ENCODE results near the gene PIM3. TPM values are rescaled to one million over a fixed set of nuclear protein-coding genes. Genes with fewer than 3 reads are reported as not detected.

The PIM3 gene
- total and polyA plus RNA-seq, 10 of the 15 experiments (the other 5 are each of a cell fraction or from before 2014, with no cell fraction given), result 0.31 to 60.8 (median 12.4) TPM

DNA sequence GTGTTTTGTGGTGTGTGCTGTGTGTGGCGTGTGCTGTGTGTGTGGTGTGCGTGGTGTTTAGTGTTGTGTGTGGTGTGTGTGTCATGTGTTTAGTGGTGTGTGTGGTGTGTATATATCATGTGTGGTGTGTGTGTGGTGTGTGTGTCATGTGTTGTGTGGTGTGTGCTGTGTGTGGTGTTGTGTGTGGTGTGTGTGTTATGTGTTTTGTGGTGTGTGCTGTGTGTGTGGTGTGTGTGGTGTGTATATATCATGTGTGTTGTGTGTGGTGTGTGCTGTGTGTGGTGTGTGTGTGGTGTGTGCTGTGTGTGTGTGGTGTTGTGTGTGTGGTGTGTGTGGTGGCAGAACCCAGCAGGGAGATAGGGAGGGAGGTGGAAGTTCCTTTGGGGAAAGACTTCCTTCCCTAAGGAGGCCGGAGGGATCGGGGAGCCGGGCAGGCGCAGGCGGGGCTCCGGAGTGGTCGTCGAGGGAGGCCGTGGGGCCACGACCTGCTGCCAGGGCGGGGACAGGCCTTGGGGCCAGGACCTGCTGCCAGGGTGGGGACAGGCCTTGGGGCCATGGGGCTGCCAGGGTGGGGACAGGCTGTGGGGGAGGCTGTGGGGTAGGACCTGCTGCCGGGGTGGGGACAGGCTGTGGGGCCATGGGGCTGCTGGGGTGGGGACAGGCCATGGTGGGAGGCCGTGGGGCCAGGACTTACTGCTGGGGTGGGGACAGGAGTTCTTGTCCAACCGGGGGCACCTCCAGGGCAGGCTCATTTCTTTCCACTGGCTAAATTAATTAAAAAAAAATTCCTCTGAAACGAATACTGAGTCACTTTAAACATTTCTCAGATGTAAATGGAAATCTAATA lies 15.2 kb downstream of the PIM3 start (continued):
- TF ChIP-seq, protein P1, sequence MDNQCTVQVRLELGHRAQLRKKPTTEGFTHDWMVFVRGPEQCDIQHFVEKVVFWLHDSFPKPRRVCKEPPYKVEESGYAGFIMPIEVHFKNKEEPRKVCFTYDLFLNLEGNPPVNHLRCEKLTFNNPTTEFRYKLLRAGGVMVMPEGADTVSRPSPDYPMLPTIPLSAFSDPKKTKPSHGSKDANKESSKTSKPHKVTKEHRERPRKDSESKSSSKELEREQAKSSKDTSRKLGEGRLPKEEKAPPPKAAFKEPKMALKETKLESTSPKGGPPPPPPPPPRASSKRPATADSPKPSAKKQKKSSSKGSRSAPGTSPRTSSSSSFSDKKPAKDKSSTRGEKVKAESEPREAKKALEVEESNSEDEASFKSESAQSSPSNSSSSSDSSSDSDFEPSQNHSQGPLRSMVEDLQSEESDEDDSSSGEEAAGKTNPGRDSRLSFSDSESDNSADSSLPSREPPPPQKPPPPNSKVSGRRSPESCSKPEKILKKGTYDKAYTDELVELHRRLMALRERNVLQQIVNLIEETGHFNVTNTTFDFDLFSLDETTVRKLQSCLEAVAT (IDR thresholded peaks at IDR 0.05), result peak; percentile 91
- TF ChIP-seq RUNX3 (IDR thresholded peaks at IDR 0.05; ENCODE audit: low read length), result peak; percentile 42
- no peak; the same call in 2 of the 3 replicates for TF ChIP-seq POU2F2 (IDR thresholded peaks at IDR 0.05; ENCODE audit: borderline replicate concordance, low read depth, low read length)
- 0 out of 2 replicates have a peak, but pooled peaks have one; percentile 19 for TF ChIP-seq DPF2 (IDR thresholded peaks at IDR 0.05)

DNA sequence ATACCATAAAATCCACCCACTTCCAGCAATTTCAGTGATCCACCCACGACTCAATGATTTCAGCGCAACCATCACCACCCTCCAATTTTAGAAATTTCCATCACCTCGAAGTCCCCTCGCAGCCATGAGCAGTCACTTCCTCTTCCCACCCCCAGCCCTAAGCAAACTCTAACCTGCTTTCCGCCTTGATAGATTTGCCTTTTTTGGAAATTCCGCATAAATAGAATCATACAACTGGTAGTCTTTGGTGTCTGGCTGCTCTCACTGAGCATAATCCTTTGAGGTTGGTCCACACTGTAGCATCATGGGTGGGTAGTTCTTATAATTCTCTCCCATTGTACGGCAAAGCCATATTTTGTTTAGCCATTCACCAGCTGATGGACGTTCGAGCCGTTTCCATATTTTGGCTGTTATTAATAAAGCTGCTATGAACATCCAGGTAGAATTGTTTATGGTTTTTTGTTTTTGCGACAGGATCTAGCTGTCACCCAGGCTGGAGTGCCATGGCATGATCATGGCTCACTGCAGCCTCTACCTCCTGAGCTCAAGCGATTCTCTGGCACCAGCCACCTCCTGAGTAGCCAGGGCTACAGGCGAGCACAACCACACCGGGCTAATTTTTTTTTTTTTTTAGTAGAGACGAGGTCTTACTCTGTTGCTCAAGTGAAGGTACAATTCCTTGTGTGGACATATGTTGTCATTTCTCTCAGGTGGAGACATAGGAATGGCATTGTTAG lies 16.0 kb downstream of the PIM3 start:
- POLR2A ChIA-PET, result interaction anchor here (0.7 to 1.8 kb wide), 3 partner anchors 9 to 42 kb away, joined by 3 to 8 read pairs (median 6); no protein-coding TSS in a partner anchor
- SMC1A ChIA-PET (ENCODE audit: uncharacterized antibody, unreplicated experiment), result interaction anchor here (1.2 to 1.8 kb wide), 2 partner anchors 10 to 28 kb away, joined by 3 to 5 read pairs; no protein-coding TSS in a partner anchor
- Histone ChIP-seq H3K9ac (ENCODE audit: control insufficient read depth, insufficient read depth, low read length) (no peak overlapping the region), H3K79me2 (ENCODE audit: control insufficient read depth, insufficient read depth, low read length) (peaks cover 8% of the 10 kb centered on the region), H3K27ac (ENCODE audit: control insufficient read depth, insufficient read depth) (no peak overlapping the region), H3K4me1 (ENCODE audit: control insufficient read depth, insufficient read depth, low read length) (peaks cover 13% of the 10 kb centered on the region), H3K27me3 (replicated peaks in 1 of 2; ENCODE audit: control insufficient read depth in 2 of 2, insufficient read depth in 2 of 2, low read length in 1 of 2) (no peaks in the 10 kb centered on the region), H3K9me3 (replicated peaks; ENCODE audit: control insufficient read depth, insufficient read depth, low read length) (no peaks in the 10 kb centered on the region; the same call in 2 of the 3 replicates), H3K4me2 (ENCODE audit: control insufficient read depth, insufficient read depth) (no peak overlapping the region), H2AFZ (ENCODE audit: control insufficient read depth, low read depth, low read length) (no peak overlapping the region; the same call in 1 of the 2 replicates), H4K20me1 (ENCODE audit: control insufficient read depth, insufficient read depth) (no peaks in the 10 kb centered on the region), H3K4me3 (no peak overlapping the region), H3K36me3 (ENCODE audit: control insufficient read depth in 2 of 2, insufficient read depth in 2 of 2, low read length in 1 of 2) (no peaks in the 10 kb centered on the region)
- FAIRE-seq (peak; percentile 74), ATAC-seq (peak; percentile 62), DNase-seq (ENCODE audit: low read depth, low spot score) (peak; percentile 67)
- BruUV-seq (replicated peaks), result no TSS peak
- RAD21 ChIA-PET (ENCODE audit: unreplicated experiment), result interaction anchor here (0.7 to 1.4 kb wide), 6 partner anchors 9 to 54 kb away, joined by 3 to 7 read pairs (median 4); no protein-coding TSS in a partner anchor
- in situ Hi-C loops (cut with MboI) (no loop called here), intact Hi-C loops (cut with micrococcal nuclease; ENCODE audit: unreplicated experiment) (no loop called here)
- CTCF ChIA-PET, result interaction anchor here (0.8 to 2.5 kb wide), 5 partner anchors 10 to 45 kb away, joined by 3 to 7 read pairs (median 4); no protein-coding TSS in a partner anchor
- WGBS (ENCODE audit: insufficient coverage, insufficient replicate concordance, low lambda C conversion rate, missing lambda C conversion rate), result 14% methylated on average over 15 of the region's 15 CpGs
- TF ChIP-seq SPI1 (IDR thresholded peaks at IDR 0.05; ENCODE audit: borderline replicate concordance, insufficient read depth, low read depth, low read length) (peak; percentile 88), SRF (IDR thresholded peaks at IDR 0.05; ENCODE audit: low read depth in 2 of 2, low read length in 2 of 2) (peak; percentile 87 to 99), POU2F2 (IDR thresholded peaks at IDR 0.05; ENCODE audit: borderline replicate concordance, low read depth, low read length) (0 out of 3 replicates have a peak, but pooled peaks have one; percentile 15), FOXM1 (IDR thresholded peaks at IDR 0.05; ENCODE audit: low read depth, low read length) (peak; percentile 65; the same call in 1 of the 2 replicates), MTA2 (IDR thresholded peaks at IDR 0.05; ENCODE audit: low read depth) (peak; percentile 72)
- TF ChIP-seq, protein P2, sequence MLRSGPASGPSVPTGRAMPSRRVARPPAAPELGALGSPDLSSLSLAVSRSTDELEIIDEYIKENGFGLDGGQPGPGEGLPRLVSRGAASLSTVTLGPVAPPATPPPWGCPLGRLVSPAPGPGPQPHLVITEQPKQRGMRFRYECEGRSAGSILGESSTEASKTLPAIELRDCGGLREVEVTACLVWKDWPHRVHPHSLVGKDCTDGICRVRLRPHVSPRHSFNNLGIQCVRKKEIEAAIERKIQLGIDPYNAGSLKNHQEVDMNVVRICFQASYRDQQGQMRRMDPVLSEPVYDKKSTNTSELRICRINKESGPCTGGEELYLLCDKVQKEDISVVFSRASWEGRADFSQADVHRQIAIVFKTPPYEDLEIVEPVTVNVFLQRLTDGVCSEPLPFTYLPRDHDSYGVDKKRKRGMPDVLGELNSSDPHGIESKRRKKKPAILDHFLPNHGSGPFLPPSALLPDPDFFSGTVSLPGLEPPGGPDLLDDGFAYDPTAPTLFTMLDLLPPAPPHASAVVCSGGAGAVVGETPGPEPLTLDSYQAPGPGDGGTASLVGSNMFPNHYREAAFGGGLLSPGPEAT (IDR thresholded peaks at IDR 0.05; ENCODE audit: low read depth), result peak; percentile 6
- TF ChIP-seq, protein P3, sequence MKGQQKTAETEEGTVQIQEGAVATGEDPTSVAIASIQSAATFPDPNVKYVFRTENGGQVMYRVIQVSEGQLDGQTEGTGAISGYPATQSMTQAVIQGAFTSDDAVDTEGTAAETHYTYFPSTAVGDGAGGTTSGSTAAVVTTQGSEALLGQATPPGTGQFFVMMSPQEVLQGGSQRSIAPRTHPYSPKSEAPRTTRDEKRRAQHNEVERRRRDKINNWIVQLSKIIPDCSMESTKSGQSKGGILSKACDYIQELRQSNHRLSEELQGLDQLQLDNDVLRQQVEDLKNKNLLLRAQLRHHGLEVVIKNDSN (IDR thresholded peaks at IDR 0.05; ENCODE audit: borderline replicate concordance, extremely low read length, insufficient read depth, low read depth, low read length), result no peak
